GM19455 (cell line): ENCODE measurements around the gene CDK7.
"Not testable (repeated sequence)": the region's sequence is repeated elsewhere in the genome, so short reads cannot be mapped to it uniquely, and the experiment has no call there.

ENCODE experiments used
- ATAC-seq: cut with Tn5 transposase; IDR thresholded peaks from one replicate; pipeline ENCODE4 v1.9.1; 2021; ENCODE audit not compliant: unreplicated experiment

The CDK7 gene

DNA sequence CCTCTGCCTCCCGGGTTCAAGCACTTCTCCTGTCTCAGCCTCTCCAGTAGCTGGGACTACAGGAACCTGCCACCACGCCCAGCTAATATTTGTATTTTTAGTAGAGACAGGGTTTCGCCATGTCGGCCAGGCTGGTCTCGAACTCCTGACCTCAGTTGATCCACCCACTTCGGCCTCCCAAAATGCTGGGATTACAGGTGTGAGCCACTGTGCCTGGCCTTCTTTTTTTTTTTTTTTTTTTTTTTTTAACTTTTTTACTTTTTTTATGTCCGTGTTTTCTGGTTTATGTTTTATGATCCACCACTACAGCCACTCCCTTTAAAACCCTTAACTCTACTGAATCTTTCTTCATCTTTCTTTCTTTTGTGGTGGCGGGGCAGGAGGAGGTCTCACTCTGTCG lies 2.0 kb downstream of the CDK7 start:
- ATAC-seq: not testable (repeated sequence)

DNA sequence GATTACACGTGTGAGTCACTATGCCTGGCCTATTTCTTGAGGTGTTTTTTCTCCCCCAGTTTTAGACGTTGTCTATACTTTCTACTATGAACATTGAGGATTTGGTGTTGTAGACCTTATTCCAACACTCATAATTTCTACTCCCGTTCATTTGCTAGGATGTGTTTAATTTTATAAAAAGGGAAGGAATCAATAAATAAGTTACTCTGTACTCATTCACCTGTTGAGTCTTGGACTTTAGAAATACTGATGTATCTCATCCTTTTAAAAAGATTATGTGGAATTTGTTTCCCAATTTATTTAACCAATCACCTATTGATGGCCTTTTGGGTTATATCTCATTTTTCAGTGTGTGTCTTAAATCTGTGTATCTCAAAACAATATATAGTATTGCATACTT lies 3.2 kb downstream of the CDK7 start:
- ATAC-seq: no peak

GRCh38 chr5:69238760-69239251 lies 4.1 kb downstream of the CDK7 start:
- ATAC-seq: no peak

- ATAC-seq: no peak
These were observed 7.7 kb downstream of the CDK7 start for GRCh38 chr5:69242215-69242927.

GRCh38 chr5:69245031-69245430 lies 10.3 kb downstream of the CDK7 start:
- no peak for ATAC-seq

DNA sequence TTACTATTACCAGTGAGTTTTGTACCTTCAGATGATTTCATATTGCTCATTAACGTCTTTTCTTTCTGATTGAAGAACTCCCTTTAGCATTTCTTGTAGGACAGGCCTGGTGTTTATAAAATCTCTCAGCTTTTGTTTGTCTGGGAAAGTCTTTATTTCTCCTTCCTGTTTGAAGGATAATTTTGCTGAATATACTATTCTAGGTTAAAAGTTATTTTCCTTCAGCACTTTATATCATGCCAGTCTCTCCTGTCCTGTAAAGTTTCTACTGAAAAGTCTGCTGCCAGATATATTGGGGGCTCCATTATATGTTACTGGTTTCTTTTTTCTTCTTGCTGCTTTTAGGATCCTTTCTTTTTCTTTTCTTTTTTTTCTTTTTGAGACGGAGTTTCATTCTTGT lies 13.3 kb downstream of the CDK7 start:
- no peak for ATAC-seq

DNA sequence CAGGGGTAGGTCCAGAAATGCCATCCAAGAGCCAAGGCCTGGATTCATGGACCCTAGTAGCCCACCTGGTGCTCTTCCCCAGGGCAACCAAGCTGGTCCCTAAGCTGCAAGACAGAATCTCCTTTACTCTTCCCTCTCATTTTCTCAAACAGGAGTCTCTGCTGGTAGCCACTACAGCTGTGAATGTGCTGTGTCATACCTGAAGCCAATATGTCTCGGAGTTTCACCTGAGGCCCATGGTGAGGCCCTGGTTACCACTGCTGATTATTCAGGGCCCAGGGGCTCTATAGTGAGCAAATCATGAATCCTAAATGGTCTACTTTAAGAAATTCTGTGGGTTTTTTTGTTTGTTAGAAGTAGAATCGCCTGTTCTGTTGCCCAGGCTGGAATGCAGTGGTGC lies 15.9 kb downstream of the CDK7 start:
- ATAC-seq: no peak

- ATAC-seq: no peak
These were observed 17.8 kb downstream of the CDK7 start for GRCh38 chr5:69252437-69252836.

DNA sequence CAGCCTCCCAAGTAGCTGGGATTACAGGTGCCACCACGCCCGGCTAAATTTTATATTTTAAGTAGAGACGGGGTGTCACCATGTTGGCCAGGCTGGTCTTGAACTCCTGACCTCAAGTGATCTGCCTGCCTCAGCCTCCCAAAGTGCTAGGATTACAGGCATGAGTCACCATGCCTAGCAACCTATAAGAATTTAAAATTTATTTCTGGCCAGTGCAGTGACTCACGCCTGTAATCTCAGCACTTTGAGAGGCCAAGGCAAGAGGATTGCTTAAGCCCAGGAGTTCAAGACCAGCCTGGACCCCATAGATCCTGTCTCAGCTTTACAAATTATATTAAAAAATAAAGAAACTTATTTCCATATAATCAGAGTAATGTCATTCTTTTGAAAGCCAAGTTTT lies 21.3 kb downstream of the CDK7 start:
- not testable (repeated sequence) for ATAC-seq

- no peak for ATAC-seq
These were observed 22.9 kb downstream of the CDK7 start for GRCh38 chr5:69257577-69257976.

- no peak for ATAC-seq
These were observed 26.3 kb downstream of the CDK7 start for GRCh38 chr5:69261034-69261433.

DNA sequence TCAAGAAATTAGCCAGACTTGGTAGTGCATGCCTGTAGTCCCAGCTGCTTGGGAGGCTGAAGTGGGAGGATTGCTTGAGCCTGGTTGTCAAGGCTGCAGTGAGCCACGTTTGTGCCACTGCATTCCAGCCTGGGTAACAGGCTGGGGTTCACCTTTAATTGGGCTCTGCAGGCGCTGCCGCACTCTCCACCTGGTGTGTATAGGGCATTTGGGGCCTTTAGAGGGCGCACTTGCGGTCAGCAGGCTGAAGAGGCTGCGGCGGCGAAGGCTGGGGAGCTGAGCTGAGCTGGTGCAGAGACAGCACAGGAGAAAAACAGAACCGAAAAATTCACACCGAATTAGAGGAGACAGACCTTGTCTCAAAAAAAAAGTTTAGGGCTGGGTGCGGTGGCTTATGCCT lies 31.2 kb downstream of the CDK7 start:
- no peak for ATAC-seq

- ATAC-seq: no peak
These were observed 34.2 kb downstream of the CDK7 start for GRCh38 chr5:69268899-69269298.

GRCh38 chr5:69270840-69271239 lies 36.2 kb downstream of the CDK7 start:
- no peak for ATAC-seq

- ATAC-seq: no peak
These were observed 36.7 kb downstream of the CDK7 start for GRCh38 chr5:69271376-69271775.

DNA sequence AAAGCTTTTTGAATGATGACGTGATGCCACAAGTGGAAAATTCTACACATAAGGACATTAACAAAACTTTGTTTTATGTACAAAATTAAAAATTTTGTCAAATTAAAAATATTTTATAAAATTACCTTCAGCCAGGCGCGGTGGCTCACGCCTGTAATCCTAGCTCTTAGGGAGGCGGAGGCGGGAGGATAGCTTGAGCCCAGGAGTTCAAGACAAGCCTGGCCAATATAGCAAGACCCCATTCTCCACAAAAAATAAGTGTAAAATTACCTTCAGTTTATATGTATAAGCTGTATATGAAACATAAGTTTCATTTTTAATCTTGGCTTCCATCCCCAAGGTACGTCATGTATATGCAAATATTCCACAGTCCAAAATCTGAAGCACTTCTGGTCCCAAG lies 40.9 kb downstream of the CDK7 start:
- no peak for ATAC-seq

DNA sequence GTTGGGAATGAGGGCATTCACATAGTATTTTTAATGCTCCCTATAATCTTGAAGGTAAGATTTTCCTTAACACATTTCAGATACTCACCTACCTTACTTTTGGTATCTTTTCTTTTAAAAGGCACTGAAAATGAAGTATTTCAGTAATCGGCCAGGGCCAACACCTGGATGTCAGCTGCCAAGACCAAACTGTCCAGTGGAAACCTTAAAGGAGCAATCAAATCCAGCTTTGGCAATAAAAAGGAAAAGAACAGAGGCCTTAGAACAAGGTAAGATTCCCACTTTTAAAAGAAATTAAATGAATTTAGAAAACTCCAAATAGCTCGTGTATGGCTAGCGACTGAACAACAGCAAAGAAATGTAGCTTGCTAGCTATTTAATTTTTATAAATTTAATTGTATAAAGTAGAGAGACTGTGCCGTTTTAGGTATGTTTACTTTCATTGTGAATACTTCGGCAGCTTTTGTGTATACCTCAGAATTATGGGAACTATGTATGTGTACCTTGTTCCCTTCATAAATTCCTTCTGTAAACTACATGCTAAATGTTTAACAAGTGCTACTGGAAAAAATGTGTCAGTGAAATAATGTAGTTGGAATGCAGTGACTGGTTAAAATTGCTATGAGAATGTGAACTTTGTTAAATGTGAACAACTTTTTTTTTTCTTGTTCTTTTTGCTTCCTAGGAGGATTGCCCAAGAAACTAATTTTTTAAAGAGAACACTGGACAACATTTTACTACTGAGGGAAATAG lies 41.9 kb downstream of the CDK7 start:
- no peak for ATAC-seq

DNA sequence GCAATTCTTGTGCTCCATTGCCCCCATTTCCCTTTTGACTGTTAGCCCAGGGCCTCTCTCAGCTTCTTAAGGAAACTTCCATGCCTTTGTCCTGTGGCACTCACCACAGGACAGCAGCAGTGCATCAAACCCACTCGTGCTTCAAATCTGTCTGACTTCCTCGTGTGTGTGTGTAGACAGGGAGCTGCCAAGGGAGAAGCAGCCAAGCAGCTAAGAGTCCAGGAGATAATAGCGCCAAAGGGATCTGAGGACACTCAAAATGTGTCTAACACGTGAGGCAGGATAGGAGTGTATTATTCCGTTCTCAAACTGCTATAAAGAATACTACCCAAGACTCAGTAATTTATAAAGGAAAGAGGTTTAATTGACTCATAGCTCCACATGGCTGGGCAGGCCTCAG lies 44.8 kb downstream of the CDK7 start:
- ATAC-seq: no peak

- no peak for ATAC-seq
These were observed 46.4 kb downstream of the CDK7 start for GRCh38 chr5:69281114-69281513.

GRCh38 chr5:69284203-69284602 lies 49.5 kb downstream of the CDK7 start:
- no peak for ATAC-seq

DNA sequence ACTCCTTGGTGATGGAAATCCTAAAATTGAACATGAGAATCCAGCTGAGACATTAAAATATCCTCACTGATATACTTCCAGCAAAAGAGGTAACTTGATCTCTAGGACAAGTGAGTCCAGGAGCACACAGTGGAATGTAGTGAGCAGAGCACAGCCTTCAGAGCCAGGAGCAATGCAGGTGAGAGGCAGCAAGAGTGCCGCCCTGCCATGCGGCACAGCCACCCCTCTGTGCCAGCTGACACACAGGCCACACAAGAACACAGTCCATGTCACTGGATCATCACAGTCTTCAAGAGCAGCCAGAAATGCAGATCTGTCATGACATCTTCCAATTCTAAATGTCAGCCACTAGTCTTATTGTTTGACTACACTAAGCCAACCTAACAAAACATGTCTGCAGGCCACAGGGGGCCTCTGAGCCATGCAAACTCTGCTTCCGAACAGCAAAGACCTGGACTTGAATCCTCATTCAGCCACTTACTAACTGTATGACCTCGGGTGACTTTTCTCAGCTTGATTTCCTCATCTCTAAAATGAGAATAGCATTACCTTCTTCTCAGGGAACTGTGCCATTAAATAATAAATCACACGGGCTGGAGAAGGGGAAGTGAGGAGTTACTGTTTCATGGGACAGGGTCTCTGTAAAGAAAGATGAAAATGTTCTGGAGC lies 50.9 kb downstream of the CDK7 start:
- ATAC-seq: no peak

DNA sequence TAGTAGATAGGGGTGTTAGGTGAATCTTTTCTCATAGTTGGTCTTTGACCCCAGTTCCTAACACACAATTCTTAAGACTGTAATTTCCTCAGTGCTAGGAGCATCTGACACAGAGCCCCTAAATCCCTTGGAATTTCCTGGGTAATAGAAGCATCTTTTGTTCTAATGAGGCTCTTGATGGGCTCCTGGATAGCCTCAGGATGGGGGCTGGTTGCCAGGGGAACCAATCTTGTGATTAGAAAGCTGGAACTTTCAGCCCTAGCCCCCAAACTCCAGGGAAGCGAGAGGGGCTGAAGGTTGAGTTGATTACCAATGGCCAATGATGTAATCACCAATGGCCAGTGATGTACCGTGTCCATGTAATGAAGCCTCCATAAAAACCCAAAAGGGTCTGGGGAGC lies 53.4 kb downstream of the CDK7 start:
- no peak for ATAC-seq
